Measurements from ENCODE around the gene CTSH. TPM values are rescaled to one million over a fixed set of nuclear protein-coding genes. Genes with fewer than 3 reads are reported as not detected.
"Not testable (repeated sequence)": the region's sequence is repeated elsewhere in the genome, so short reads cannot be mapped to it uniquely, and the experiment has no call there.

The CTSH gene
- total RNA-seq, 1 experiment from 2014 or later: 327 TPM

GRCh38 chr15:78906316-78906620 is 38.6 kb downstream of the CTSH start:
- DNase-seq: peak; percentile 51
- Mint-ChIP-seq H3K36me3 (ENCODE audit: insufficient read depth, unreplicated experiment) (peaks cover 69% of the 10 kb centered on the region), H3K27me3 (ENCODE audit: unreplicated experiment) (no peaks in the 10 kb centered on the region), H3K27ac (ENCODE audit: unreplicated experiment) (no peak overlapping the region), H3K9me3 (ENCODE audit: low read depth, unreplicated experiment) (no peaks in the 10 kb centered on the region), H3K4me3 (ENCODE audit: low read depth, unreplicated experiment) (no peak overlapping the region), H3K4me1 (ENCODE audit: low read depth, unreplicated experiment) (no peaks in the 10 kb centered on the region)
- no TSS peak for BruUV-seq (replicated peaks)
- no peak for TF ChIP-seq CTCF (IDR thresholded peaks at IDR 0.05; ENCODE audit: unreplicated experiment)
- intact Hi-C loops (cut with micrococcal nuclease; ENCODE audit: unreplicated experiment): loop anchor here (5.0 kb wide), 1 partner anchor 121 kb away; no protein-coding TSS in a partner anchor
- CTCF ChIA-PET: interaction anchor here (0.6 to 4.8 kb wide), 3 partner anchors 45 to 268 kb away, joined by 5 to 18 read pairs (median 6); no protein-coding TSS in a partner anchor

GRCh38 chr15:78904599-78905358 is 40.1 kb downstream of the CTSH start:
- Mint-ChIP-seq H3K9me3 (ENCODE audit: low read depth, unreplicated experiment) (no peaks in the 10 kb centered on the region), H3K27me3 (ENCODE audit: unreplicated experiment) (no peaks in the 10 kb centered on the region), H3K36me3 (ENCODE audit: insufficient read depth, unreplicated experiment) (peaks cover 75% of the 10 kb centered on the region), H3K4me1 (ENCODE audit: low read depth, unreplicated experiment) (no peaks in the 10 kb centered on the region), H3K27ac (ENCODE audit: unreplicated experiment) (peak overlapping the region; percentile 6), H3K4me3 (ENCODE audit: low read depth, unreplicated experiment) (no peak overlapping the region)
- CTCF ChIA-PET: interaction anchor here (1.3 kb wide), 1 partner anchor 269 kb away, joined by 6 read pairs; no protein-coding TSS in a partner anchor
- no peak for TF ChIP-seq CTCF (IDR thresholded peaks at IDR 0.05; ENCODE audit: unreplicated experiment)
- DNase-seq: no peak
- intact Hi-C loops (cut with micrococcal nuclease; ENCODE audit: unreplicated experiment): loop anchor here (5.0 kb wide), 1 partner anchor 123 kb away; no protein-coding TSS in a partner anchor
- no TSS peak for BruUV-seq (replicated peaks)

DNA sequence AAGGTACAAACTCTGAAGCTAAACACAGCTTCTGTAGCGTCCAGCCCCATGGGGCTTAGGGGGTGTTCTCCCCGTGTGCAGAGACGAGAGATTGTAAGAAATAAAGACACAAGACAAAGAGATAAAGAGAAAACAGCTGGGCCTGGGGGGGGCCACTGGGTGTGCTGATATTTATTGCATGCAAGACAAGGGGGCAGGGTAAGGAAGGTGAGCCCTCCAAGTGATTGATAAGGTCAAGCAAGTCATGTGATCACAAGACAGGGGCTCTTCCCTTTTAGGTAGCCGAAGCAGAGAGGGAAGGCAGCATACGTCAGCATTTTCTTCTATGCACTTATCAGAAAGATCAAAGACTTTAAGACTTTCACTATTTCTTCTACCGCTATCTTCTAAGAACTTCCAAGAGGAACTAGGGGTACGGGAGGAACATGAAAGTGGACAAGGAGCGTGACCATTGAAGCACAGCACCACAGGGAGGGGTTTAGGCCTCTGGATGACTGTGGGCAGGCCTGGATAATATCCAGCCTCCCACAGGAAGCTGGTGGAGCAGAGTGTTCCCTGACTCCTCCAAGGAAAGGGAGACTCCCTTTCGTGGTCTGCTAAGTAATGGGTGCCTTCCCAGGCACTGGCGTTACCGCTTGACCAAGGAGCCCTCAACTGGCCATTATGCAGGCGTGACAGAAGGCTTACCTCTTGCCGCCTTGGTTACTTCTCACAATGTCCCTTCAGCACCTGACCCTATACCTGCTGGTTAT is 42.4 kb downstream of the CTSH start:
- CTCF ChIA-PET; BruUV-seq (replicated peaks); H3K4me3 Mint-ChIP-seq (ENCODE audit: low read depth, unreplicated experiment); DNase-seq; H3K27me3 Mint-ChIP-seq (ENCODE audit: unreplicated experiment); H3K9me3 Mint-ChIP-seq (ENCODE audit: low read depth, unreplicated experiment); H3K4me1 Mint-ChIP-seq (ENCODE audit: low read depth, unreplicated experiment); H3K27ac Mint-ChIP-seq (ENCODE audit: unreplicated experiment); intact Hi-C loops (cut with micrococcal nuclease; ENCODE audit: unreplicated experiment): not testable (repeated sequence)
- peaks cover 86% of the 10 kb centered on the region for H3K36me3 Mint-ChIP-seq (ENCODE audit: insufficient read depth, unreplicated experiment)

GRCh38 chr15:78900819-78901533 is 43.9 kb downstream of the CTSH start:
- H3K27me3 Mint-ChIP-seq (ENCODE audit: unreplicated experiment); H3K4me1 Mint-ChIP-seq (ENCODE audit: low read depth, unreplicated experiment); H3K9me3 Mint-ChIP-seq (ENCODE audit: low read depth, unreplicated experiment); CTCF ChIA-PET; H3K4me3 Mint-ChIP-seq (ENCODE audit: low read depth, unreplicated experiment); DNase-seq; BruUV-seq (replicated peaks); H3K27ac Mint-ChIP-seq (ENCODE audit: unreplicated experiment); intact Hi-C loops (cut with micrococcal nuclease; ENCODE audit: unreplicated experiment): not testable (repeated sequence)
- peaks cover 93% of the 10 kb centered on the region for H3K36me3 Mint-ChIP-seq (ENCODE audit: insufficient read depth, unreplicated experiment)

- BruUV-seq (replicated peaks): no TSS peak
- intact Hi-C loops (cut with micrococcal nuclease; ENCODE audit: unreplicated experiment): loop anchor here (2.0 kb wide), 1 partner anchor 16 kb away; no protein-coding TSS in a partner anchor
- H3K36me3 Mint-ChIP-seq (ENCODE audit: insufficient read depth, unreplicated experiment): peaks cover 96% of the 10 kb centered on the region
- CTCF ChIA-PET: interaction anchor here (0.7 kb wide), 1 partner anchor 197 kb away, joined by 4 read pairs; no protein-coding TSS in a partner anchor
- no peak for TF ChIP-seq CTCF (IDR thresholded peaks at IDR 0.05; ENCODE audit: unreplicated experiment)
- no peak overlapping the region for H3K4me3 Mint-ChIP-seq (ENCODE audit: low read depth, unreplicated experiment)
- no peak overlapping the region for H3K27ac Mint-ChIP-seq (ENCODE audit: unreplicated experiment)
- no peaks in the 10 kb centered on the region for H3K27me3 Mint-ChIP-seq (ENCODE audit: unreplicated experiment)
- no peaks in the 10 kb centered on the region for H3K4me1 Mint-ChIP-seq (ENCODE audit: low read depth, unreplicated experiment)
- H3K9me3 Mint-ChIP-seq (ENCODE audit: low read depth, unreplicated experiment): no peaks in the 10 kb centered on the region
- DNase-seq: no peak
Measured at GRCh38 chr15:78898540-78898939, 46.3 kb downstream of the CTSH start.

Measured in Calu3 (cell line).